ENCODE measurements around the gene MAN2A1. TPM values are rescaled to one million over a fixed set of nuclear protein-coding genes. Genes with fewer than 3 reads are reported as not detected.

Gene MAN2A1
- total RNA-seq, 1 donor from 2014 or later: 9.2 TPM

DNA sequence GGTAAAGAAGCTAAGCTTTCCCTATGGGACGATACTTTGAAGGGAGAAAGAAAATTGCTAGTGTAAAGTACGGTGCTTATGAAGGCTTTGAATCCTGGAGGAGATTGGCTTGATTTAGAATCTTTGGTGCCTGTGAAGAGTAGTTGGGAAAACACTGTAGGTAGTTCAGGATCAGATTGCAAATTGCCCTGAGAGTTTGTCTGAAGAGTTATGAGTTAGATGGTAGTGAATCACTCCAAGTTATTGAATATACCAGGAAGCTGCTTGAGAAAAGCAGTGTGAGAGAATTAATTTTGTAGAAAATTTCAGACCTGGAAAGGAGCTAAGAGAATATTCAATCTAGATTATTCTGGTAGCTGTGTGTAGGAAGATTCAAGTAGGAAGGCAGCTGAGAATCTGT, 11.5 kb downstream of the MAN2A1 start:
- intact Hi-C loops (cut with micrococcal nuclease): no loop called here
- Histone ChIP-seq H3K36me3 (no peaks in the 10 kb centered on the region), H3K4me1 (peaks cover 29% of the 10 kb centered on the region), H3K27ac (replicated peaks) (no peak overlapping the region), H3K9me3 (replicated peaks) (no peaks in the 10 kb centered on the region), H3K4me3 (no peak overlapping the region), H3K27me3 (ENCODE audit: low read depth) (no peaks in the 10 kb centered on the region)
- TF ChIP-seq, protein P1, sequence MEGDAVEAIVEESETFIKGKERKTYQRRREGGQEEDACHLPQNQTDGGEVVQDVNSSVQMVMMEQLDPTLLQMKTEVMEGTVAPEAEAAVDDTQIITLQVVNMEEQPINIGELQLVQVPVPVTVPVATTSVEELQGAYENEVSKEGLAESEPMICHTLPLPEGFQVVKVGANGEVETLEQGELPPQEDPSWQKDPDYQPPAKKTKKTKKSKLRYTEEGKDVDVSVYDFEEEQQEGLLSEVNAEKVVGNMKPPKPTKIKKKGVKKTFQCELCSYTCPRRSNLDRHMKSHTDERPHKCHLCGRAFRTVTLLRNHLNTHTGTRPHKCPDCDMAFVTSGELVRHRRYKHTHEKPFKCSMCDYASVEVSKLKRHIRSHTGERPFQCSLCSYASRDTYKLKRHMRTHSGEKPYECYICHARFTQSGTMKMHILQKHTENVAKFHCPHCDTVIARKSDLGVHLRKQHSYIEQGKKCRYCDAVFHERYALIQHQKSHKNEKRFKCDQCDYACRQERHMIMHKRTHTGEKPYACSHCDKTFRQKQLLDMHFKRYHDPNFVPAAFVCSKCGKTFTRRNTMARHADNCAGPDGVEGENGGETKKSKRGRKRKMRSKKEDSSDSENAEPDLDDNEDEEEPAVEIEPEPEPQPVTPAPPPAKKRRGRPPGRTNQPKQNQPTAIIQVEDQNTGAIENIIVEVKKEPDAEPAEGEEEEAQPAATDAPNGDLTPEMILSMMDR (IDR thresholded peaks at IDR 0.05; ENCODE audit: borderline replicate concordance): no peak
- no peak for DNase-seq

- DNase-seq: no peak
- Histone ChIP-seq H3K36me3 (no peaks in the 10 kb centered on the region), H3K4me1 (peaks cover 27% of the 10 kb centered on the region), H3K9me3 (replicated peaks) (no peaks in the 10 kb centered on the region), H3K27me3 (ENCODE audit: low read depth) (no peaks in the 10 kb centered on the region), H3K27ac (replicated peaks) (no peak overlapping the region), H3K4me3 (no peak overlapping the region)
- TF ChIP-seq, protein P1 (IDR thresholded peaks at IDR 0.05; ENCODE audit: borderline replicate concordance): no peak
- intact Hi-C loops (cut with micrococcal nuclease): no loop called here
Observed at GRCh38 chr5:109701792-109702191, 12.1 kb downstream of the MAN2A1 start.

- H3K36me3 ChIP-seq: no peaks in the 10 kb centered on the region
- DNase-seq: no peak
- H3K4me3 ChIP-seq: no peak overlapping the region
- no peaks in the 10 kb centered on the region for H3K9me3 ChIP-seq (replicated peaks)
- H3K27me3 ChIP-seq (ENCODE audit: low read depth): no peaks in the 10 kb centered on the region
- TF ChIP-seq, protein P1 (IDR thresholded peaks at IDR 0.05; ENCODE audit: borderline replicate concordance): no peak
- peaks cover 23% of the 10 kb centered on the region for H3K4me1 ChIP-seq
- intact Hi-C loops (cut with micrococcal nuclease): no loop called here
- no peak overlapping the region for H3K27ac ChIP-seq (replicated peaks)
Observed at GRCh38 chr5:109703166-109703565, 13.4 kb downstream of the MAN2A1 start.

DNA sequence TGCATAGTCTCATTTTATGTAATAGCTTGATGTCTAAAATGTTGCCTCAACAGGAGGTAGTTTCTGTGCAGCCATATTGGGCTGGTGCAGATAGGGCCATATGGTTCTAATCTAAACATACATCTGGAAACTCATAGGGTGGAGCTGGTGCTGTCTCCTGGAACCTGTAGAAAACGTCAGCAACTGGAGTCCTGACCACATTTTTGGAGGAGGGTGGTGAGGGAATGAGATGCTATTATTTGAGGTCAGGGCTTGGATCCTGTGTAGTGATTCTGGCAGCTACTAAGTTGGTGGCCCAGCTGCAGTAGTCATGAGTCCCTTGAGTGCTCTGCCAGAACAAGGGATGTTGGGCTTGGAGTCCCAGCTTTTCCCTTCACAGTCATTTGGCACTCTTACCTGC, 14.1 kb downstream of the MAN2A1 start:
- intact Hi-C loops (cut with micrococcal nuclease): no loop called here
- TF ChIP-seq, protein P1 (IDR thresholded peaks at IDR 0.05; ENCODE audit: borderline replicate concordance): no peak

DNA sequence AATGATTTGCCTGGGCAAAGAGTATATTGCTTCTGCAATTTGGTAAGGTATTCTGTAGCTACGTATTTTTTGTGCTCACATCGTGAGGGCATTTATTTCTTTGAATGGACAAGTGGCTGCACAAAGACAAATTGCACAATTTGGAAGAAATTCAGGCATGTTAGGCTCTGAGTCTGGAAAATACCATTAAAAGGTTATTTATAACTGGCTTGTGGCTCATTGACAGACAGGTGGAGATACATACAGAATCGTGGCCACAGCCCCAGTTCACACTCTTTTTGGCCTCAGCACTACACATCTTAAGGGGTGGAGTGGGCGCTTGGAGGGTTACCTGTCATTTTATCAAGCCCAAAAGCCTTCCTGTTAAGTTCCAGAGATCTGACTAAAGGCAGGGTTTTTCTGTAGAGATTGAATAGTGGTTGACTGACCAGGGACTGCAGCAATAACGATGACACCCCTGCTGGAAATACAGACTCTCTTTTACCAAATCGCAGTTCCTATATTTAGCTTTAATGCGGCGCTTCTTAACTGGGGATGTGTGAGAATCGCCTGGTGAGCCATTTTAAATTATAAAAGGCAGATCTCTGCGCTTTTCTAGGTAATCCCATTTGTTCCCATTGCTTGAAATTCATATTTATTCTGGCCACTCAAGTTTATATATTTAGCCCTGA, 14.7 kb downstream of the MAN2A1 start:
- intact Hi-C loops (cut with micrococcal nuclease): no loop called here
- Histone ChIP-seq H3K4me3 (no peak overlapping the region), H3K36me3 (no peaks in the 10 kb centered on the region), H3K27ac (replicated peaks) (no peak overlapping the region), H3K4me1 (peaks cover 23% of the 10 kb centered on the region), H3K27me3 (ENCODE audit: low read depth) (no peaks in the 10 kb centered on the region), H3K9me3 (replicated peaks) (no peaks in the 10 kb centered on the region)
- no peak for DNase-seq
- TF ChIP-seq, protein P1 (IDR thresholded peaks at IDR 0.05; ENCODE audit: borderline replicate concordance): no peak

More for the DNA sequence above, 14.1 kb downstream of the MAN2A1 start:
- Histone ChIP-seq H3K4me1 (peaks cover 23% of the 10 kb centered on the region), H3K27me3 (ENCODE audit: low read depth) (no peaks in the 10 kb centered on the region), H3K4me3 (no peak overlapping the region), H3K9me3 (replicated peaks) (no peaks in the 10 kb centered on the region), H3K36me3 (no peaks in the 10 kb centered on the region), H3K27ac (replicated peaks) (no peak overlapping the region)
- DNase-seq: no peak

Measured in left ventricle myocardium inferior (tissue), 1 donor.